Fibroblast of lung (primary cell): ENCODE measurements around the gene OR5C1. TPM values are rescaled to one million over a fixed set of nuclear protein-coding genes. Genes with fewer than 3 reads are reported as not detected.
"Not testable (repeated sequence)": the region's sequence is repeated elsewhere in the genome, so short reads cannot be mapped to it uniquely, and the experiment has no call there.

ENCODE experiments used
- DNase-seq, 2 donors: peaks; one replicate each; pipeline versions ENCODE4 v3.0.0 to v3.0.0-alpha.2; 2010; ENCODE audit warnings: low read depth in 2 of 2
- H2AFZ ChIP-seq: 2 replicates; pipeline ENCODE4 v1.5.1; 2012; ENCODE audit warnings: low read length, control low read depth, inconsistent platforms
- H3K27ac ChIP-seq: 2 replicates; pipeline ENCODE4 v1.5.1; 2011; ENCODE audit warnings: low read length, control low read depth; ENCODE audit not compliant: insufficient read depth
- H3K27me3 ChIP-seq: 2 replicates; pipeline ENCODE4 v1.5.1; 2011; ENCODE audit warnings: mild to moderate bottlenecking, low read length; ENCODE audit not compliant: control insufficient read depth, insufficient read depth
- H3K36me3 ChIP-seq: 2 replicates; pipeline ENCODE4 v1.5.1; 2011; ENCODE audit warnings: low read length; ENCODE audit not compliant: control insufficient read depth, insufficient read depth
- H3K4me1 ChIP-seq: 2 replicates; pipeline ENCODE4 v1.5.1; 2011; ENCODE audit warnings: low read length; ENCODE audit not compliant: control insufficient read depth, insufficient read depth; ENCODE audit errors: extremely low read depth
- H3K4me2 ChIP-seq: 2 replicates; pipeline ENCODE4 v1.5.1; 2011; ENCODE audit warnings: low read length, control low read depth; ENCODE audit not compliant: insufficient read depth; ENCODE audit errors: extremely low read depth
- H3K4me3 ChIP-seq, 4 experiments: fragments of 200-600 bp in 1 of 4; sonication (generic) in 1 of 4; replicated peaks in 1 of 4; 2 replicates each; pipeline ENCODE4 v1.5.1; 2011 to 2016; ENCODE audit warnings: low read length in 4 of 4, low read depth in 3 of 4, mild to moderate bottlenecking in 3 of 4, control low read depth in 2 of 4, inconsistent platforms in 1 of 4, mixed read lengths in 1 of 4; ENCODE audit not compliant: insufficient read depth in 1 of 4; ENCODE audit errors: control extremely low read depth in 1 of 4
- H3K79me2 ChIP-seq: 2 replicates; pipeline ENCODE4 v1.5.1; 2012; ENCODE audit warnings: mild to moderate bottlenecking, low read length, inconsistent platforms; ENCODE audit not compliant: control insufficient read depth, insufficient read depth
- H3K9ac ChIP-seq: 2 replicates; pipeline ENCODE4 v1.5.1; 2011; ENCODE audit warnings: mild to moderate bottlenecking, low read length, control low read depth; ENCODE audit not compliant: insufficient read depth
- H3K9me3 ChIP-seq: 2 replicates; pipeline ENCODE4 v1.5.1; 2012; ENCODE audit warnings: low read depth, low read length; ENCODE audit not compliant: control insufficient read depth, insufficient read depth
- H4K20me1 ChIP-seq: 2 replicates; pipeline ENCODE4 v1.5.1; 2011; ENCODE audit warnings: low read length; ENCODE audit not compliant: control insufficient read depth, insufficient read depth; ENCODE audit errors: extremely low read depth
- EZH2 ChIP-seq: IDR thresholded peaks from 2 replicates; pipeline ENCODE4 v1.5.1; 2012; ENCODE audit warnings: low read length, control low read depth, mild to moderate bottlenecking; ENCODE audit errors: missing control alignments
- polyA plus RNA-seq, 2 donors: library from polyadenylated mRNA; depleted of rRNA in 1 of 2; stranded (reverse) in 1 of 2; unstranded in 1 of 2; fragments of >200 nt; gene quantifications; 2 replicates each; pipeline ENCODE4 v1.2.1, GENCODE V29; 2011 to 2012; ENCODE audit warnings: missing spikeins in 1 of 2
- total RNA-seq: library from RNA; depleted of rRNA; stranded (reverse); fragments of >200 nt; gene quantifications from 2 replicates; pipeline ENCODE4 v1.2.1, GENCODE V29; 2014
- TF ChIP-seq, protein P1 (sequence below), 2 donors: IDR thresholded peaks in 1 of 2; conservative IDR thresholded peaks in 1 of 2; 1 replicate in 1 of 2; 2 replicates in 1 of 2; pipeline ENCODE4 v1.5.1; 2011 to 2012; ENCODE audit warnings: low read length in 2 of 2, control low read depth in 1 of 2, inconsistent platforms in 1 of 2, low read depth in 1 of 2, mild to moderate bottlenecking in 1 of 2

OR5C1 gene
- total and polyA plus RNA-seq, 2 donors (not counting 1 experiment from before 2014, with no cell fraction given), result not detected

DNA sequence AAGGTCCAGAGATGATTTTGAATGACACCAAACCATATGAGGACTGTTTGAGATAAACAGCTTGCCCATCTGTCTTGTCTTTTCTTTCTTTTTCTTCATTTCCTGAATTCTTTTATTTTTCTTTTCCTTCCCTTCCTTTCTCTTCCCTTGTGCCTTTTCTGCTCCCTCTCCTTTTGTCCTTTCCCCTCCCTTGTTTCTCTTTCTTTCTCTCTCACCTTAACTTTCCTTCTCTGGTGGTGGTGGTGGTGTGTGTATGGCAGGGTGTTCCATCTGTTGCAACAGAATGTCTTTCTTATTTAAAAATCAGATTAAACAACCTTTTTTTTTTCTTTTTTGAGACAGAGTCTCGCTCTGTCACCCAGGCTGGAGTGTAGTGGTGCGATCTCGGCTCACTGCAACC, 43.5 kb downstream of the OR5C1 start:
- H3K9me3 ChIP-seq, result no peaks in the 10 kb centered on the region
- H3K27me3 ChIP-seq, result no peaks in the 10 kb centered on the region
- no peaks in the 10 kb centered on the region for H4K20me1 ChIP-seq
- no peak overlapping the region for H3K4me3 ChIP-seq
- no peak overlapping the region for H2AFZ ChIP-seq
- peaks cover 4% of the 10 kb centered on the region for H3K79me2 ChIP-seq
- DNase-seq, result no peak
- H3K4me1 ChIP-seq, result peaks cover under 1% of the 10 kb centered on the region
- no peak overlapping the region for H3K4me2 ChIP-seq
- TF ChIP-seq EZH2, result no peak
- TF ChIP-seq, protein P1, sequence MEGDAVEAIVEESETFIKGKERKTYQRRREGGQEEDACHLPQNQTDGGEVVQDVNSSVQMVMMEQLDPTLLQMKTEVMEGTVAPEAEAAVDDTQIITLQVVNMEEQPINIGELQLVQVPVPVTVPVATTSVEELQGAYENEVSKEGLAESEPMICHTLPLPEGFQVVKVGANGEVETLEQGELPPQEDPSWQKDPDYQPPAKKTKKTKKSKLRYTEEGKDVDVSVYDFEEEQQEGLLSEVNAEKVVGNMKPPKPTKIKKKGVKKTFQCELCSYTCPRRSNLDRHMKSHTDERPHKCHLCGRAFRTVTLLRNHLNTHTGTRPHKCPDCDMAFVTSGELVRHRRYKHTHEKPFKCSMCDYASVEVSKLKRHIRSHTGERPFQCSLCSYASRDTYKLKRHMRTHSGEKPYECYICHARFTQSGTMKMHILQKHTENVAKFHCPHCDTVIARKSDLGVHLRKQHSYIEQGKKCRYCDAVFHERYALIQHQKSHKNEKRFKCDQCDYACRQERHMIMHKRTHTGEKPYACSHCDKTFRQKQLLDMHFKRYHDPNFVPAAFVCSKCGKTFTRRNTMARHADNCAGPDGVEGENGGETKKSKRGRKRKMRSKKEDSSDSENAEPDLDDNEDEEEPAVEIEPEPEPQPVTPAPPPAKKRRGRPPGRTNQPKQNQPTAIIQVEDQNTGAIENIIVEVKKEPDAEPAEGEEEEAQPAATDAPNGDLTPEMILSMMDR (conservative IDR thresholded peaks at IDR 0.05 in 1 of 2, IDR thresholded peaks at IDR 0.05 in 1 of 2; ENCODE audit: low read depth in 1 of 2, low read length in 2 of 2), result no peak
- H3K27ac ChIP-seq, result no peak overlapping the region
- no peak overlapping the region for H3K9ac ChIP-seq
- H3K36me3 ChIP-seq, result no peaks in the 10 kb centered on the region

DNA sequence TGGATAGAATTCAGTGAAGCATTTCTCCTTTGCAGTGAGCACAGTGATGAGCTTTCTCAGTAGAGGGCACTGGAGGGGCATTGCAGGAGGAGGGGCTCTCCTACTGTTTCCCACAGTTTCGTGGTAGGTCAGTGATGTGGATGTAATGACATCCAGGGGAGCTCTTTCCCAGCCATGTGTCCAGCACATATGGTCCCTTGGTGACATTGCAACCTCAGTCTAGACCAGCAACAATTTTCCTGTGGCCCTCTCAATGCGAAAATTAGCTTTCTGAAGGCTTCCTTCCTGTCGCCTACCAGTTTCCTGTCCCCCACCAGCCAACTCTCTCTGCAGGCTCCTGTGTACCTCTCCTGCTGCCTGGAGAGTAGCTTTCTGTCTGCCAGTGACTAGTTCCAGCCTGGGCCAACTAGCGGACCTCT, 46.6 kb downstream of the OR5C1 start:
- TF ChIP-seq, protein P1 (conservative IDR thresholded peaks at IDR 0.05 in 1 of 2, IDR thresholded peaks at IDR 0.05 in 1 of 2; ENCODE audit: low read depth in 1 of 2, low read length in 2 of 2), result no peak
- no peak for TF ChIP-seq EZH2
- Histone ChIP-seq H3K27ac (no peak overlapping the region), H3K27me3 (no peaks in the 10 kb centered on the region), H2AFZ (no peak overlapping the region), H3K4me1 (no peaks in the 10 kb centered on the region), H3K9ac (no peak overlapping the region), H3K4me2 (no peak overlapping the region), H4K20me1 (no peaks in the 10 kb centered on the region), H3K9me3 (no peaks in the 10 kb centered on the region), H3K4me3 (no peak overlapping the region), H3K79me2 (no peaks in the 10 kb centered on the region), H3K36me3 (no peaks in the 10 kb centered on the region)
- no peak for DNase-seq

DNA sequence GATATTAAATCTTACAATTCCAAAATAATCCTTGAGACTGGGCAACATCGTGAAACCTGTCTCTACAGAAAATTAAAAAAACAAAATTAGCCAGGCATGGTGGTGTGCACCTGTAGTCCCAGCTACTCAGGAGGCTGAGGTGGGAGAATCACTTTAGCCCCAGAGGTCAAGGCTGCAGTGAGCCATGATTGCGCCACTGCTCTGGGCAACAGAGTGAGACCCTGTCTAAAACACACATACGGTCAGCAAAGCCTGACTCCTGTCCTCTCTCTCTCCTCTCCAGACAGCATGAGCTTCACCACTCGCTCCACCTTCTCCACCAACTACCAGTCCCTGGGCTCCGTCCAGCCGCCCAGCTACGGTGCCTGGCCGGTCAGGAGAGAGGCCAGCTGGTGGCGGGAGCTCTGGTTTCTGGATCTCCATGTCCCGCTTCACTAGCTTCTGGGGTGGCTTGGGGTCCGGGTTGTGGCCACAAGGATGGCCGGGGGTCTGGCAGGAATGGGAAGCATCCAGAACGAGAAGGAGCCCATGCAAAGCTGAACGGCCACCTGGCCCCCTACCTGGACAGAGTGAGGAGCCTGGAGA, 48.6 kb downstream of the OR5C1 start:
- Histone ChIP-seq H3K9me3 (no peaks in the 10 kb centered on the region), H2AFZ (no peak overlapping the region), H3K36me3 (no peaks in the 10 kb centered on the region), H3K4me1 (no peaks in the 10 kb centered on the region), H3K4me2 (no peak overlapping the region), H3K9ac (no peak overlapping the region), H3K27me3 (no peaks in the 10 kb centered on the region), H4K20me1 (no peaks in the 10 kb centered on the region), H3K4me3 (no peak overlapping the region), H3K27ac (no peak overlapping the region), H3K79me2 (no peaks in the 10 kb centered on the region)
- TF ChIP-seq EZH2, result no peak
- TF ChIP-seq, protein P1 (conservative IDR thresholded peaks at IDR 0.05 in 1 of 2, IDR thresholded peaks at IDR 0.05 in 1 of 2; ENCODE audit: low read depth in 1 of 2, low read length in 2 of 2), result no peak
- no peak for DNase-seq

DNA sequence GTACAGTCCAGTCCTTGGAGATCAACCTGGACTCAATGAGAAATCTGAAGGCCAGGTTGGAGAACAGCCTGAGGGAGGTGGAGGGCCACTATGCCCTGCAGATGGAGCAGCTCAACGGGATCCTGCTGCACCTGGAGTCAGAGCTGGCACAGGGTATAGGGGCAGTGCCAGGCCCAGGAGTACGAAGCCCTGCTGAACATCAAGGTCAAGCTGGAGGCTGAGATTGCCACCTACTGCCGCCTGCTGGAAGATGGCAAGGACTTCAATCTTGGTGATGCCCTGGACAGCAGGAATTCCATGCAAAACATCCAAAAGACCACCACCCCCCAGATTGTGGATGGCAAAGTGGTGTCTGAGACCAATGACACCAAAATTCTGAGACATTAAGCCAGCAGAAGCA, 49.7 kb downstream of the OR5C1 start:
- H3K9ac ChIP-seq, H4K20me1 ChIP-seq, H3K9me3 ChIP-seq, H3K27ac ChIP-seq, H3K79me2 ChIP-seq, H3K4me3 ChIP-seq, H3K4me2 ChIP-seq, H2AFZ ChIP-seq, H3K4me1 ChIP-seq, H3K27me3 ChIP-seq, H3K36me3 ChIP-seq, DNase-seq: not testable (repeated sequence)
